Neural progenitor cell (in vitro differentiated cells): ENCODE results near the gene LIMA1.

Source experiments
- CTCF ChIP-seq: fragments of 200-600 bp; sonication (generic); IDR thresholded peaks from 2 replicates; pipeline ENCODE4 v1.5.1; 2017; ENCODE audit warnings: antibody characterized with exemption, mild to moderate bottlenecking
- EZH2 ChIP-seq: fragments of 200-600 bp; sonication (generic); IDR thresholded peaks from 2 replicates; pipeline ENCODE4 v1.6.1; 2017; ENCODE audit warnings: antibody characterized with exemption, mild to moderate bottlenecking, moderate library complexity

GRCh38 chr12:50234347-50234746 lies 49.0 kb downstream of the LIMA1 start:
- TF ChIP-seq CTCF (no peak), EZH2 (no peak)
